ENCODE results near the gene GYS2.
"Not testable (repeated sequence)": the region's sequence is repeated elsewhere in the genome, so short reads cannot be mapped to it uniquely, and the experiment has no call there.

The GYS2 gene

GRCh38 chr12:21599143-21599999, 5.3 kb downstream of the GYS2 start:
- no peak for DNase-seq

- DNase-seq = no peak
These were observed 6.0 kb downstream of the GYS2 start for GRCh38 chr12:21598651-21599050.

GRCh38 chr12:21595356-21595755, 9.3 kb downstream of the GYS2 start:
- DNase-seq = not testable (repeated sequence)

- DNase-seq = no peak
These were observed 19.2 kb downstream of the GYS2 start for GRCh38 chr12:21585485-21585884.

- not testable (repeated sequence) for DNase-seq
These were observed 20.1 kb downstream of the GYS2 start for GRCh38 chr12:21584403-21585182.

- no peak for DNase-seq
These were observed 21.1 kb downstream of the GYS2 start for GRCh38 chr12:21583587-21583986.

- DNase-seq = no peak
These were observed 23.7 kb downstream of the GYS2 start for GRCh38 chr12:21580748-21581516.

GRCh38 chr12:21577516-21577915, 27.1 kb downstream of the GYS2 start:
- DNase-seq = no peak

GRCh38 chr12:21576431-21576830, 28.2 kb downstream of the GYS2 start:
- no peak for DNase-seq

- DNase-seq = no peak
These were observed 30.8 kb downstream of the GYS2 start for GRCh38 chr12:21573733-21574358.

- DNase-seq = no peak
These were observed 33.6 kb downstream of the GYS2 start for GRCh38 chr12:21571046-21571445.

GRCh38 chr12:21568115-21568514, 36.5 kb downstream of the GYS2 start:
- DNase-seq = no peak

- DNase-seq = no peak
These were observed 37.7 kb downstream of the GYS2 start for GRCh38 chr12:21566907-21567394.

- DNase-seq = no peak
These were observed 38.3 kb downstream of the GYS2 start for GRCh38 chr12:21566223-21566906.

- no peak for DNase-seq
These were observed 41.8 kb downstream of the GYS2 start for GRCh38 chr12:21562859-21563258.

- DNase-seq = no peak
These were observed 43.5 kb downstream of the GYS2 start for GRCh38 chr12:21561158-21561557.

- DNase-seq = no peak
These were observed 44.6 kb downstream of the GYS2 start for GRCh38 chr12:21559855-21560569.

GRCh38 chr12:21558100-21558679, 46.5 kb downstream of the GYS2 start:
- DNase-seq = no peak

- DNase-seq = peak; percentile 64
These were observed 51.3 kb downstream of the GYS2 start for GRCh38 chr12:21553329-21553675.

- no peak for DNase-seq
These were observed 51.9 kb downstream of the GYS2 start for GRCh38 chr12:21552635-21553328.
